Karpas-422 (cell line): ENCODE measurements around the gene MAP2K1. TPM values are rescaled to one million over a fixed set of nuclear protein-coding genes. Genes with fewer than 3 reads are reported as not detected.
"Not testable (repeated sequence)": the region's sequence is repeated elsewhere in the genome, so short reads cannot be mapped to it uniquely, and the experiment has no call there.

Experiments used
- DNase-seq: peaks from one replicate; pipeline ENCODE4 v3.0.0-alpha.2; 2015
- H2AFZ ChIP-seq: fragments of 200-600 bp; sonication (generic); 2 replicates; pipeline ENCODE4 v1.6.1; 2014; ENCODE audit warnings: antibody characterized with exemption, low read length, mixed read lengths
- H3K27ac ChIP-seq: fragments of 200-600 bp; sonication (generic); 2 replicates; pipeline ENCODE4 v1.5.1; 2014; ENCODE audit warnings: mild to moderate bottlenecking, low read length, moderate library complexity
- H3K27me3 ChIP-seq: fragments of 200-600 bp; sonication (generic); 2 replicates; pipeline ENCODE4 v1.6.1; 2014; ENCODE audit warnings: low read length, mixed read lengths
- H3K36me3 ChIP-seq: fragments of 200-600 bp; sonication (generic); 2 replicates; pipeline ENCODE4 v1.6.1; 2014; ENCODE audit warnings: low read length, mixed read lengths; ENCODE audit not compliant: insufficient read depth
- H3K4me1 ChIP-seq: fragments of 200-600 bp; sonication (generic); 2 replicates; pipeline ENCODE4 v1.6.1; 2014; ENCODE audit warnings: mild to moderate bottlenecking, low read length, mixed read lengths
- H3K4me2 ChIP-seq: fragments of 200-600 bp; sonication (generic); 2 replicates; pipeline ENCODE4 v1.6.1; 2014; ENCODE audit warnings: low read length, low read depth, mild to moderate bottlenecking; ENCODE audit not compliant: poor library complexity, severe bottlenecking
- H3K4me3 ChIP-seq: fragments of 200-600 bp; sonication (generic); 2 replicates; pipeline ENCODE4 v1.5.1; 2014; ENCODE audit warnings: mild to moderate bottlenecking, antibody characterized with exemption, low read length, mixed read lengths
- H3K79me2 ChIP-seq: fragments of 200-600 bp; sonication (generic); 2 replicates; pipeline ENCODE4 v1.6.1; 2014; ENCODE audit warnings: mild to moderate bottlenecking, low read length, mixed read lengths
- H3K9ac ChIP-seq: fragments of 200-600 bp; sonication (generic); 2 replicates; pipeline ENCODE4 v1.6.0; 2014; ENCODE audit warnings: low read length
- H3K9me2 ChIP-seq: fragments of 200-600 bp; sonication (generic), shearing (Covaris generic); replicated peaks from 2 replicates; pipeline ENCODE4 v1.6.0; 2014; ENCODE audit warnings: mild to moderate bottlenecking, low read length, moderate library complexity; ENCODE audit not compliant: insufficient read depth
- H3K9me3 ChIP-seq: fragments of 300-700, 200-600 bp; sonication (generic); 2 replicates; pipeline ENCODE4 v1.6.1; 2014; ENCODE audit warnings: low read length, mixed read lengths
- H4K20me1 ChIP-seq: fragments of 200-600 bp; sonication (generic); 2 replicates; pipeline ENCODE4 v1.6.1; 2014; ENCODE audit warnings: mild to moderate bottlenecking, antibody characterized with exemption, low read length, low read depth; ENCODE audit not compliant: insufficient read depth
- total RNA-seq: library from RNA; depleted of rRNA; stranded (reverse); fragments of >200 nt; shearing (Covaris generic); gene quantifications from 2 replicates; pipeline ENCODE4 v1.2.3, GENCODE V29; 2014; ENCODE audit warnings: low replicate concordance

The MAP2K1 gene
- total RNA-seq, 1 experiment from 2014 or later = 46.6 TPM

- no peak overlapping the region for H2AFZ ChIP-seq
- H4K20me1 ChIP-seq = peaks cover 6% of the 10 kb centered on the region
- peak; percentile 71 for DNase-seq
- H3K27me3 ChIP-seq = no peaks in the 10 kb centered on the region
- peak overlapping the region; percentile 75 for H3K27ac ChIP-seq
- H3K4me1 ChIP-seq = peaks cover 42% of the 10 kb centered on the region
- 0 out of 2 replicates have a peak, but pooled peaks cover 11% of the 10 kb centered on the region for H3K36me3 ChIP-seq
- H3K79me2 ChIP-seq = peaks cover 74% of the 10 kb centered on the region
- no peaks in the 10 kb centered on the region for H3K9me2 ChIP-seq
- H3K4me2 ChIP-seq = peak overlapping the region; percentile 99
- H3K9ac ChIP-seq = peak overlapping the region; percentile 93
- peak overlapping the region; percentile 94 for H3K4me3 ChIP-seq
- no peaks in the 10 kb centered on the region for H3K9me3 ChIP-seq
These were observed 1.9 kb downstream of the MAP2K1 start for GRCh38 chr15:66388576-66388975.

DNA sequence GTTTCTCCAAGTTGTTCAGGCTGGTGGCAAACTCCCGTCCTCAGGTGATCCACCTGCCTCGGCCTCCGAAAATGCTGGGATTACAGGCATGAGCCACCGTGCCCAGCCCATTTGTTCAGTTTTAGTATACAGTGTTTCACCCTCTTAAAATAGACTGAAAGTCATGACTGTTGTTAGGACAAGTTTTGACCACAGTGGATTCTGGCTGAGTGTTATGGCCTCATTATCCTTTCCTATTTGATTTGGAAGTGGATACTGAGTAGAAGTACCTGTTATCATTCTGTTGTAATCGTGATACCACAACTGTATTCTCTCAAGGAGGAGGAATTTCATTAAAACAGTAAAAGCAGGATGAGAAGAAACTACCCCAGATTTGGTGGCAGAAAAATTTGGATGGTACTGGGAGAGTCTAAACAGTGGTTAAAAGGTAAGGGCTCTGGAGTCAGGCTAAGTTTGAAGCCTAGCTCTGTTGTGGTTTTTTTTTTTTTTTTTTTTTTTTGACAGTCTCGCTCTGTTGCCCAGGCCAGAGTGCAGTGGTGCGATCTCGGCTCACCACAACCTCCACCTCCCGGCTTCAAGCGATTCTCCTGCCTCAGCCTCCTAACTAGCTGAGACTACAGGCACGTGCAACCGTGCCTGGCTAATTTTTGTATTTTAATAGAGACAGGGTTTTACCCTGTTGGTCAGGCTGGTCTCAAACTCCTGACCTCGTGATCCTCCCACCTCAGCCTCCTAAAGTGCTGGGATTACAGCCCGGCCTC lies 2.6 kb downstream of the MAP2K1 start:
- peak overlapping the region; percentile 99 for H3K4me2 ChIP-seq
- peaks cover 11% of the 10 kb centered on the region; the same call in 1 of the 2 replicates for H3K36me3 ChIP-seq
- H4K20me1 ChIP-seq = peaks cover 6% of the 10 kb centered on the region
- no peaks in the 10 kb centered on the region for H3K27me3 ChIP-seq
- DNase-seq = peak; percentile 72
- H3K4me1 ChIP-seq = peaks cover 42% of the 10 kb centered on the region
- peak overlapping the region; percentile 75 for H3K27ac ChIP-seq
- no peaks in the 10 kb centered on the region for H3K9me2 ChIP-seq
- H3K9ac ChIP-seq = peak overlapping the region; percentile 93
- peaks cover 81% of the 10 kb centered on the region for H3K79me2 ChIP-seq
- peak overlapping the region; percentile 94 for H3K4me3 ChIP-seq
- H3K9me3 ChIP-seq = no peaks in the 10 kb centered on the region
- no peak overlapping the region for H2AFZ ChIP-seq

DNA sequence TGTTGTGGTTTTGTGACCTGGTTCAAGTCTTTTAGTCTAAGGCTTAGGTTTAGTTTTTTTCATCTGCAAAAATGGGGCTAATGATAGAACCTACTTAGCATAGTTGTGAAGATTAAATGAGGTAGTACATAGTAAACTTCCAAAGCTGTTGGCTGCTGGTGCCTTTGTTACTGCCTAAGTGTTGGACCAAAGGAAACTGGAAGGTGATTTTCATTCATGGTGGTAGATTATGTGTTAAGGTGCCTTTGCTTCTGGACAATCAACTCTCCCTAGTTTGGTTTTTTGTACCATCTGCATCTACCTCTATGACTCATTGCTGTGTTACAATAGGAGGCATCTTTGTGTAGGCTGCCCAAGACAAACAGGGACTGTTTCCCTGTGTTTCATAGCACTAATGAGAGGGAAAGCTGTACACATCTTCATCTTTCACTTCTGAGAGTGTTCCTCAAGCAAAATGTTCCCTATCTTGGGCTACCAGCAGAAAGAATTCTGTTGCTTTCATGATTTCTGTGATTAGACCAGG lies 3.2 kb downstream of the MAP2K1 start:
- Histone ChIP-seq H3K9ac (peak overlapping the region; percentile 49; the same call in 1 of the 2 replicates), H3K27me3 (no peaks in the 10 kb centered on the region)

DNA sequence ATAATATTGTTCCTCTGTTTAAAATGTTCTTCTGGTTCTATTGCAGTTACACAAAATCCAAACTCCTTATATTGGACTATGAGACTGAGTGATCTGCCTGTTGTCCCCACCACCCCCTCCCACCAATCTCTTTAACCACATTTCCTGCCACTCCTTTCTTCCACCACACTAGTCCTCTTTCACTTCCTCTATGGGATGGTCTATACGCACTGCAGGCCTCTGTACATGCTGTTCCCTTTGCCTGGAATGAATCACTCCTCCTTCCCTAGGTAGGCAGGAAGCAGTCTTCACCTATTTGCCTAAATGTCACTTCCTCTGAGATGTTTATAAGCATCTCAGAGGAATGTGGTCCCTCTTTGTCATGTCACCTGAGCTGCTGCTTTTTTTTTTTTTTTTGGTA lies 4.0 kb downstream of the MAP2K1 start:
- Histone ChIP-seq H3K79me2 (peaks cover 90% of the 10 kb centered on the region), H3K36me3 (peaks cover 21% of the 10 kb centered on the region; the same call in 1 of the 2 replicates), H3K4me1 (peaks cover 36% of the 10 kb centered on the region), H3K27me3 (no peaks in the 10 kb centered on the region), H2AFZ (no peak overlapping the region), H3K9ac (peak overlapping the region; percentile 49; the same call in 1 of the 2 replicates), H3K4me2 (peak overlapping the region; percentile 99), H3K9me2 (no peaks in the 10 kb centered on the region), H3K9me3 (no peaks in the 10 kb centered on the region), H3K27ac (peak overlapping the region; percentile 75), H4K20me1 (peaks cover 6% of the 10 kb centered on the region), H3K4me3 (peak overlapping the region; percentile 49; the same call in 1 of the 2 replicates)
- DNase-seq = peak; percentile 65

More for the DNA sequence above, 3.2 kb downstream of the MAP2K1 start:
- no peak overlapping the region for H2AFZ ChIP-seq
- peaks cover 17% of the 10 kb centered on the region; the same call in 1 of the 2 replicates for H3K36me3 ChIP-seq
- DNase-seq = no peak
- H4K20me1 ChIP-seq = peaks cover 6% of the 10 kb centered on the region
- peak overlapping the region; percentile 49 for H3K4me3 ChIP-seq
- H3K4me2 ChIP-seq = peak overlapping the region; percentile 99
- H3K27ac ChIP-seq = peak overlapping the region; percentile 75
- H3K9me3 ChIP-seq = no peaks in the 10 kb centered on the region
- peaks cover 42% of the 10 kb centered on the region for H3K4me1 ChIP-seq
- no peaks in the 10 kb centered on the region for H3K9me2 ChIP-seq
- peaks cover 87% of the 10 kb centered on the region for H3K79me2 ChIP-seq

DNA sequence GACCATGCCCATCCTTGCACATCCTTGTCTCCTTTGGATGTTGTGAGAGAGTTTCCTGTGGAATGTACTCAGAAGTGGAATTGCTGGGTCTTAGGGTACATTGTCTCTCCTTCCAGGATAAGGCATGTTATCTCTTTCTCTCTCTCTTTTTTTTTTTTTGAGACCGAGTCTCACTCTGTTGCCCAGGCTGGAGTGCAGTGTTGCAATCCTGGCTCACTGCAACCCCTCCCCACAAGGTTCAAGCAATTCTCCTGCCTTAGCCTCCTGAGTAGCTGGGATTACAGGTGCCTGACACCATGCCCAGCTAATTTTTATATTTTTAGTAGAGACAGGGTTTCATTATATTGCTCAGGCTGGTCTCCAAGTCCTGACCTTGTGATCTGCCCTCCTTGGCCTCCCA lies 6.3 kb downstream of the MAP2K1 start:
- H4K20me1 ChIP-seq, H3K4me3 ChIP-seq, H3K9ac ChIP-seq, H3K9me3 ChIP-seq, DNase-seq, H3K9me2 ChIP-seq, H3K27ac ChIP-seq, H2AFZ ChIP-seq, H3K27me3 ChIP-seq, H3K4me2 ChIP-seq: not testable (repeated sequence)
- H3K4me1 ChIP-seq = peaks cover 31% of the 10 kb centered on the region
- H3K36me3 ChIP-seq = peaks cover 21% of the 10 kb centered on the region; the same call in 1 of the 2 replicates
- H3K79me2 ChIP-seq = peaks cover 97% of the 10 kb centered on the region

DNA sequence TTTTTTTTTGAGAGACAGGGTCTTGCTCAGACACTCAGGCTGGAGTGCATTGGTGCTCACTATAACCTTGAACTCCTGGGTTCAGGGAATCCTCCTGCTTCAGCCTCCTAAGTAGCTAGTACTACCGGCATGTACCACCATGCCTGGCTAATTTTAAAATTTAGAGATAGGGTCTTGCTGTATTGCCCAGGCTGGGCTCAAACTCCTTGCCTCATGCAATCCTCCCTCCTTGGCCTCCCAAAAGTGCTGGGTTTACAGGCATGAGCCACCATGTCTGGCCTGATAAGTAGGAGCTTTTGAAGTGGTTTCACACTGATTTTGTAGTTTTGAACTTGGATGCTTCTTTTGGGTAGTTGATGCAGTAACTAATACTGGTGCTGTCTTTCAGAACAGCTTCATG lies 7.8 kb downstream of the MAP2K1 start:
- DNase-seq = peak; percentile 20
- peaks cover 21% of the 10 kb centered on the region; the same call in 1 of the 2 replicates for H3K36me3 ChIP-seq
- H3K4me2 ChIP-seq = no peak overlapping the region
- no peak overlapping the region for H3K27ac ChIP-seq
- no peak overlapping the region for H3K4me3 ChIP-seq
- H3K9me3 ChIP-seq = no peaks in the 10 kb centered on the region
- H3K27me3 ChIP-seq = no peaks in the 10 kb centered on the region
- no peak overlapping the region for H3K9ac ChIP-seq
- H4K20me1 ChIP-seq = peaks cover 9% of the 10 kb centered on the region; the same call in 1 of the 2 replicates
- H3K9me2 ChIP-seq = no peaks in the 10 kb centered on the region
- peaks cover 24% of the 10 kb centered on the region for H3K4me1 ChIP-seq
- no peak overlapping the region for H2AFZ ChIP-seq
- H3K79me2 ChIP-seq = peaks cover 97% of the 10 kb centered on the region

DNA sequence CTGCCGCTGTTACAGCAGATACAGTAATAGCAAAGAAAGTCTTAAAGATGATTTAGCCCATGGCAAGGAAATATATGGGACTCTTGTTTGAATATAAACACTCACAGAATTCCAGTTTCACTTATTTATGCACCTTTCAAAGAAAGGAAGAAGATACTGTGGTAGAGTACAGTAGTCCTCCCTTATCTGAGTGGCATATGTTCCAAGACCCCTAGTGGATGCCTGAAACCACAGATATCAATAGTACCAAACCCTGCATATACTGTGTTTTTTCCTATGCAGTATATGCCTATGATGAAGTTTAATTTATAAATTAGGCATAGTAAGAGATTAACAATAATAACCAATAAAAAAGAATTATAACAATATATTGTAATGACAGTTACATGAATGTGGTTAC lies 8.2 kb downstream of the MAP2K1 start:
- peaks cover 23% of the 10 kb centered on the region for H3K4me1 ChIP-seq
- H3K36me3 ChIP-seq = peaks cover 19% of the 10 kb centered on the region; the same call in 1 of the 2 replicates
- no peak overlapping the region for H3K4me3 ChIP-seq
- H3K9me2 ChIP-seq = no peaks in the 10 kb centered on the region
- no peak overlapping the region for H3K27ac ChIP-seq
- peaks cover 96% of the 10 kb centered on the region for H3K79me2 ChIP-seq
- H3K27me3 ChIP-seq = no peaks in the 10 kb centered on the region
- H3K9ac ChIP-seq = no peak overlapping the region
- H3K4me2 ChIP-seq = no peak overlapping the region
- peaks cover 6% of the 10 kb centered on the region; the same call in 1 of the 2 replicates for H4K20me1 ChIP-seq
- DNase-seq = peak; percentile 31
- no peaks in the 10 kb centered on the region for H3K9me3 ChIP-seq
- H2AFZ ChIP-seq = no peak overlapping the region

DNA sequence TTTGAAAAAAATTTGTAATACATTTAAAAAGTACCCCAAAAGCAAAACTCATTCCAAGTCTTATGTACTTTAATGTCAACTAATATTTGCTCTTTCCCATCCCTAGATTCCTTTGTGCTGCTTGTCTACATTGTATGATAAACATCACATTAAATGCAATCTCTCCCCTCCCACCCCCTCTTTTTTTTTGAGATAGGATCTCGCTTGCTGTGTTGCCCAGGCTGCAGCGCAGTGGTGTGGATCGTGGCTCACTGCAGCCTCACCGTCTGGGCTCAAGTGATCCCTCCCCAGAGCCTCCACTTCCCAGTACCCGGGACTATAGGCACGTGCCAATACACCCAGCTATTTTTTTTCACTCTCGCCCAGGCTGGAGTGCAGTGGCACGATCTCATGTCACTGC lies 12.6 kb downstream of the MAP2K1 start:
- Histone ChIP-seq H3K4me3 (no peak overlapping the region), H4K20me1 (peaks cover 4% of the 10 kb centered on the region; the same call in 1 of the 2 replicates), H3K4me2 (no peak overlapping the region), H3K79me2 (peaks cover 96% of the 10 kb centered on the region), H3K27ac (no peak overlapping the region), H2AFZ (no peak overlapping the region), H3K36me3 (peaks cover 11% of the 10 kb centered on the region; the same call in 1 of the 2 replicates), H3K27me3 (no peaks in the 10 kb centered on the region), H3K9ac (no peak overlapping the region), H3K4me1 (peaks cover 54% of the 10 kb centered on the region), H3K9me3 (no peaks in the 10 kb centered on the region), H3K9me2 (no peaks in the 10 kb centered on the region)
- DNase-seq = no peak
